HG02938 (cell line): ENCODE measurements around the gene ZNF530.

Source experiments
- ATAC-seq: cut with Tn5 transposase; IDR thresholded peaks from one replicate; pipeline ENCODE4 v1.9.1; 2021; ENCODE audit warnings: mild to moderate bottlenecking, moderate library complexity; ENCODE audit not compliant: unreplicated experiment

The ZNF530 gene

DNA sequence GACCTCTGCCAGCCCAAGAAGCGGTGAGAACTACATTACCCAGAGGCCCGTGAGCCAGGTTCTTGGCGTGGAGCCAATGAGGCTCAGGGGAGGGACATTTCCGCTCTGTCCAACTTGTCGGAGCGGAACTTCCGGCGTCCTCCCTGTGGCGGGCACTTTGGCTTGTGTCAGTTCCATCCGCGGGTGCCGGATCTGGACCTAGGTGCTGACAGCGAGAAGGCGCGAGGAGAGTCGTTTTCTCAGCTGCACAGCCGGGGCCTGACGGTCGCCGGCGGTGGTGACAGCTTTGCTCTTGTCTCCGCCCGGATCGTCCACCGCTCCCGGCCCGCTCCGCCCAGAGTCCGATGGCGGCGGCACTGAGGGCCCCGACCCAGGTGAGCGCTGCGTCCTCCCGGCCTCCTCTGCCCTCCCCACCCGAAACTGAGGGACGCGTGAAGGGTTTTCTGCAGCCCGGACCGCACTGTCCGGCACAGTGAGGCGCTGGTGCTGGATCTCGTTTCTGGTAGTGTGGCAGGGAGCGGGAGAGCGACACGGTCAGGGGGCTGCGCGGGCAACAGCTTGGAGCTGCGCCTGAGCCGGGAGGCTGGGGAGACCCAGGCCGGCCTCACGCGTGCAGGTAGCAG is at the start of gene ZNF530:
ZNF530 (plus strand) TSS at position 125 of the 623 bp plus-strand sequence. CDS start 4,461 bp downstream, outside the sequence.
- peak; percentile 94 for ATAC-seq

DNA sequence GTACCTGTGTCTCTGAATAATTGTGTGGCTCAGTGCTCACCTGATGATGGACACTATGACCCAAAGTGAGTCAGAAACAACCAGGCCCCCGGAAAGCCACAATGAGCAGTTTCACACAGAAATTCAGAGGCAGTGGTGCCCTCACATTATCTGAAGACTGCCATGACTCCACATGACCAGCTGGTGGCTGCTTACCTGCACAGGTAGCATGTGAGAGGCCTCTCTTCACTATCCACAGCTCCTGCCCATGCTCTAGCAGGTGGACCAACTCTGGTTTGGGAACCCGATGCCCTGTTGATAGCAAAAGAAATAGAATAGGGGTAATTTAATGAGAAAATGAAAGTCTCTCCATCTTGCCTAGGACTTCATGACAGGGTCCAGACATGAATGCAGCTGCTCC is 47.3 kb upstream of the ZNF530 start:
- ATAC-seq: no peak

DNA sequence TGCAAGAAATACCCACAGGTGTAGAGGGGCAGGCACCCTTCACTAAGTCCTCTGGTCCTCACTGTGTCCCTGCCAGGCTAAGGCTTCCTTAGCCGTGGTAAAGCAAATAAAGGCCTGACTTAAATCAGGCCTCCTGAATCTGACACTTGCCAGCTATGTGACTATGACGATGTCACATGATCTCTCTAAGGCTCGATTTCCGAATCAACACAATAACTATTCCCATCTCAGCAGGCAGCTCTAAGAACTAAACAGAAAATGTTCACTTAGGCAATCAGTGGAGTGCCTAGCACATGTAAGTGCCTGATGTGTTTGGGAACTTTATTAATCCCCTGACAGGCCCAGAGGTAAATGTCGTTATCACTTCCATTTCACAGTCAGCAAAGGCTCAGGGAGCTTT is 42.0 kb upstream of the ZNF530 start:
- ATAC-seq: no peak

DNA sequence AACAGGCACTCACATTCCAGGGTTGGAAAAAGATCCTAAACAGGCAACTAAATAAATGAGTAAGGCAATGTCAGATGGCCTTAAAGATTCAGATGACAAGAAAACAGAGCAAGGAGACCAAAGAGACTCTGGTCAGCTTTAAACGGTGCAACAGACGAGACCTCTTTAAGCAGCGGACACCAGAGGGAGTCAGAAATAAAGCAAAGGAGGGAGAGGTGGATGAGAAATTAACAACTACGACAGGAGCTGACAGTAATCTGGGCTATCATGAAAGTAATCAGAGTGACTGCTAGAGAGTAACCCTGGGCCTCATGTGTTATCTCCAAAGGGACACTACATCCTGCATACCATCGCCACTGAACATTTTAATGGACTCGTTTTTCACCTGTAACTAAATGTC is 41.2 kb upstream of the ZNF530 start:
- no peak for ATAC-seq

DNA sequence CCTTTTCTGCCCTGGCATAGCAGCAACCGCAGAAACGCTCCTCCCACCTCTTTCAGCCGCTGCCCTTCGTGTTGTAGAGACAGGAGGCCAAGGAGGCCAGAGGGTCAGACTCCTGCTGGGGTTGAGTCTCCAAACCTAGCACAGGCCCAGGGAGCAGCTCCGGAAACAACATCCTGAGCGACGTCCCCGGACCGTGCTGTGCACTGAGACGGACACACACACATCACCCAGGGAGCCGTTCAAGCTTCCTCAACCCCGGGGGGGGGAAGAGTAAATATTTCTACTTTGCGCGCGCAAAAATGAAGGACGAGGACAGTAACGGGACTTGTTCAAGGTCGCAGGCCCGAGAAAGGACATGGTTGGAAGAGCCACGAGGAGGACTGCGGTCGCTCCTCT is 40.7 kb upstream of the ZNF530 start:
- ATAC-seq: no peak

DNA sequence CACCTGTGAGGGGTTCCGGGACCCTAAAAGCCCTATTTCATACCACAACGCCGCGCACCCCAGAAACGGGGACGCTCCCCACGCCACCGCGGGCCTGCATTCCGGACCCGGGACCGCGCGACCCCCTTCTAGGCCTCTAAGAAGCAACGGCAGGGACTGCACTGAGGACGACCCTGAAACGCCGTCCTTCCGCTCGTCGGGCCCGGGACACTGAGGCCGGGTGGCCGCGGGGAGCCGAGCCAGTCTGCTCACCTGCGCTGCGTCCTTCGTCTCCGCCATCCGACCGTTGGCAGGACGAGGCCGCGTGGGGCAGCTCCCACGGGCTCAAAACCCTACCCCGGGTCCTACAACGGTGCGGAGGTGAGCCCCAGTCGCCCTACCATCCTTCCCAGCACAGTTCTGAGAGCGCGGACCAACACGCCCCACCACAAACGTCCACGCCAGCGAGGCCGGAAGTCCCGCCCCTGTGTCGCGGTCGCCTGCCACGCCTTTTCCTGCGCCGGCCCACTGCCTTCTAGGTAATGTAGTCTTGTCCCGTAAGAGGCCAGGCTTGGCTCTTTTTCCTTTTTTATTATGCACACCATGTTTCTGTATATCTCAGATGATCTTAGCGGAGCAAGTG is 40.2 kb upstream of the ZNF530 start, which contains the start of gene ZNF550:
ZNF550 (minus strand) TSS at position 460 of the 622 bp plus-strand sequence; CDS start at position 279, 181 bp downstream.
- peak; percentile 93 for ATAC-seq

DNA sequence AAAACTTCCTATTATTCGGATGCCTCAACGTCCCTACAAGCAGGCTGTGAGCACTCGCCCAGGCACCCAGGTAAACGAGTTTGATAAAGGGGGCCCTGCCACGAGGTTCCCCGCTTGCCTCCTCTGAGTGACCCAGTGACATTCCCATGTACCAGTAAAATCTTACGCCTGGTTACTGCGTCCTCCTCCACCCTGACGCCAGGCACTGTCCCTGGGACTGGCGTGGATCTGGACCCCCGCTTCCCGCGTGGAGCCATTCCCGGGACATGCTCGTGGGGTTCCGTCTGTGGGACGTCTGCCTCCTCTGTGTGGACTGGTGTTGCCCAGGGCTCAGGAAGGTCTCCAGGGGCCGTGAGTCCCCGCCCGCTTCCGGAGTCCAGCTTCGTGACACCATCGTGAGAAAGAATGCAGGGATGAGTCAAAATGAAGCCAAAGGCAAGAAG is 39.6 kb upstream of the ZNF530 start:
- no peak for ATAC-seq

DNA sequence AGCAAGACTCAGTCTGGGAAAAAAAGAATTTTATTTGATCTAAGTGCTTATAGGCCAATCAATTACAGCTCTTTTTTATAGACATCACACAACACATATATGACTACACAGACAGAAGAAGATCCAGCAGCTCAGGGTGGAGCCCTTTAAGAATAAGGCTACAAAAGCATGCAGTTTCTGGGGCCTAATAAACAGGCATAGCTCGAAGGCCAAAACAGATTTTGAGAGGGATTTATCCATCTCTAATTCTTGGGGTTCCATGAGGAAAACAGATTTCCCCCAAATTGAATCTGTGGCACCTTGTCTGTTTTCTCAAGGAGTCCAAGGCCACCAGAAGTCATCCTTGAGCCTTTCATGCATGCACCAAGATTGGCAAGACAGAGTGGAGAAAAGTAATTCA is 36.1 kb upstream of the ZNF530 start:
- ATAC-seq: no peak

DNA sequence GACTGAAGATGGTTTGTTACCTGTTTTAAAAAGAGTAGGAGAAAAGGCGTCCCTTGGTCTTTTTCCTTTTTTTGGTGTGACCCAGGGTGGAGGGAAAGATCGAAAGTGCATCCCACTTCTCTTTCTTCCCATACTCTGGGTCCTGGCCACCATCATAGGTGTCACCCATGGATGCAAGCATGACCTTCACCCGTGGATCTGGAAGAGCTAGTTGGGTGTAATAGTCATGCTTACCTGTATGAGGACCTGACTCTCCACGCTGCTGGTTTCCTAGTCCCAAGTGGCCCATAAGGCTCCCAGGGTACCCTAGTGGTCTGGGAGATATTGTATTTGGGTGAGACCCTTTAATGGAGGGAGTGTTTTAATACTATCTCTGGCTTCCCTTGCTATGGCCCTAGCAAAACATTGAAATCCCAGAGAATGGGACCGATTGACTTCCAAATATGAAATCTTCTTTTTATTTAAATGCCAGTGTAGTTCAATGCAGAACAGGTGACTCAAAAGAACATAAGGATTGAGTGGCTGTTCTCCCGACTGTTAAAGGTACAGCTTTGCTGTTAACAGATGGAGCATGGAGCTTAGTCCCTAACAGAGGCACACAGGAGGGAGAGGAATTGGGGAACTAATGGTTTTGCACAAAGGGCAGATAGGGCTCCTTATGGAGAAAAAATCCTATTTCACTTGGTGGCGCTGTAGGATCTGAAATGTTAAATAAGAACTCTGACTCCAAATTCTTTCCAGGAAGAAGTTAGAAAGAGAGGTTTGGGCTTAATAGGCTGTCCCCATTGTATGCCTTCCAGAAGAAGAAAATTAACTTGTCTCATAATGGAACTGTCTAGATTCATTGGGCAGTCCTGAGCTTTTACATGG is 33.1 kb upstream of the ZNF530 start:
- no peak for ATAC-seq

DNA sequence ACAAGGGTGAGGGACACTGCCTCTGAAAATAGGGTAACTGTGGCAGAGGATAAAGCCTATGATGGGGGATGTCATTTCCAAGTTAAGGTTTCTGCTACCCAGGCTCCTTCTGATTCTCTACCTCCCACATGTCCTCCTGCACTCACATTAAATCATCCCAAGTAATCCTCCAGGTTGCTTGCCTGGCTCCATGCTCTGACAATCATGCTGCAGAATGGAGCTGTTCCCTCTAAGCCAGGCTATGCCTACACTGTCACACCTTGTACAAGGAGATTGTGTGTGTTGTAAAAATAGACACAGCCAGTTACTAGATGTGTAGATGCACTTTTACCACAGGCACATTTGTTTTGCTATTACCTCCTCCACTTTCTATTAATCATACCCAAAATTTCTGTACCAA is 29.0 kb upstream of the ZNF530 start:
- no peak for ATAC-seq

DNA sequence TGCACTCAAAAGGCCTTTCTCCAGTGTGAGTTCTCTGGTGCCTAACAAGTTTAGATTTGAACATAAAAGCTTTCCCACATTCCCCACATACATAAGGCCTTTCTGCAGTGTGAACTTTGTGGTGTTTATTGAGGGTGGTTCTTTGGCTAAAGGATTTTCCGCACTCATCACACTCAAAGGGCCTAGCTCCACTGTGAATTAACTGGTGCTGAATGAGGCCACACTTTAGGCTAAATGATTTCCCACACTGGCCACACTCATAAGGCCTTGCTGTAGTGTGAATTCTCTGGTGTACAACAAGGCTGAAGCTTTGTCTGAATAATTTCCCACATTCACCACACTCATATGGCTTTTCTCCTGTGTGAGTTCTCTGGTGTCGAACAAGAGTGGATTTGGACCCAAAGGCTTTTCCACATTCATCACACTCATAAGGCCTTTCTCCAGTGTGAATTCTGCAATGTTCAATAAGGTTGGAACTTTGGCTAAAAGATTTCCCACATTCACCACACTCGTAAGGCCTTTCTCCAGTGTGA is 27.2 kb upstream of the ZNF530 start:
- ATAC-seq: no peak

DNA sequence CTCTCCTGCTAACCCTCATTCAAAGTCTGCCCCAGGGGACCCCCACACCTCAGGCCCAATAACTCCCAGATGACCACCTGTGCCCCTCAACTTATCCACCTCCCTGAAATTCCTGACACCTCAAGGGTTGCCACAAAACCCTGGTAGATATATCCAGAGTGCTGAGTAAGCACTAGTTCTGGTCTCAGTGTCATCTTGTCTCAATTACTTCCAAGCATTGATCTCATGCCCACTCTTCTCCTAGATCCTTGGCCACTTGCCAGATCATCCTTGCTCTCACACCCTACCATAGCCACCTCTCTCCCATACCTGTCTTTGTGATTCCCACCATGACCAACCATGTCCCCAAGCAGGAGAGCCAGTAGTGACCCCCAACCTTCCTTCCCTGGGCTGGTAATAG is 23.0 kb upstream of the ZNF530 start:
- ATAC-seq: no peak

DNA sequence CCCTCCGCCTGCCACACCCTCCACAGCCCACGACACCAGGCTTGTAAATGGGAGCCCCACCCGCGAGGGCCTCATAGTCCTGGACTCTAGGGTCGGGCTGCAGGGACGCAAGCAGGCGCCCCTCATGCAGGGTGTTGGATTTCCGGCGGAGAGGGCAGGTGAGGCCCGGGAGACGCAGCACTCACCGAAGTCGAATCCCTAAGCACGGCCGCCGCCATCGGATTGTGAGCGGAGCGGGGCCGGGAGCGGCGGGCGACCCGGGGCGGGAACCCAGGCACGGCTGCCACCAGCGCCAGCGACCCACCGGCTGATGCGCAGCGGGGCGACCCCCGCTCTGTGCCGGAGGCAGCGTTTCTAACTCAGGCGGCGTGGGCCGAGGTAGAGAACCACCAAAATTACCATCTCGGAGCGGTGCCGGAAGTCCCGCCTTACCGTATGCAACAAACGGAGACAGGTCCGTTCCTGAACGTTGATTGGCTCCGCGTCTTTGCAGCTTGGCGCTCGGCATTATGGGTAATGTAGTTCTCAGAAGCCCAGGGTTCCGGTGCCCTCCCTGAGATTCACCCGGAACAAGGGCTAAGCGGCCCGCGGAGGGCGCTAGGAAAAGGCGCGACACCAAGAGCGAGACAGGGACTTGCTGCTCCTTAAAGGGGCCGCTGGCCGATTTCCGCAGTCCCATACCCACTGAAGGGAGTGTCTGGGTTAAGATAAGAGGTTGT is 21.0 kb upstream of the ZNF530 start, which contains the start of gene ZNF416:
ZNF416 (minus strand) TSS at position 425 of the 719 bp plus-strand sequence; CDS start at position 218, 207 bp downstream.
- peak; percentile 89 for ATAC-seq

DNA sequence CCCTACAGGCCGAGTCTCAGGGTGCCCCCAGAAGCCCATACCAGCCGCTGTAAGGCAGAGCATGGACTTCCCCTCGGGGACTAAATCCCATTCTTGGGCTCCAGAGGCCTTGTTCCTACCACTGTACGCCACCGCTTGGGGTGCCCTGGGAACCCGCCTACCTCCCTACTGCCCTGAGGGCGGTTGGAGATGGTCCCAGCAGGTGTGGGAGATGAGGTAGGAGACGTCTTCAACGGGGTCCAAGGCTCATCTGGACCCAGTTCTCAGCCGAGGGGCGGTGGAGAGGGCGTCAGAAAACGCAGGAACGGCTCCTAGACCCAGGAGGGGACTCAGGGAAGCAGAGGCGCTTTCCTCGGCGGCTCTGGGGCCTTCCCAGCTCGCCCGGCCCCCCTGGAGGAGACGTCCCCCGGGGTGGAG is 16.6 kb upstream of the ZNF530 start:
- no peak for ATAC-seq

DNA sequence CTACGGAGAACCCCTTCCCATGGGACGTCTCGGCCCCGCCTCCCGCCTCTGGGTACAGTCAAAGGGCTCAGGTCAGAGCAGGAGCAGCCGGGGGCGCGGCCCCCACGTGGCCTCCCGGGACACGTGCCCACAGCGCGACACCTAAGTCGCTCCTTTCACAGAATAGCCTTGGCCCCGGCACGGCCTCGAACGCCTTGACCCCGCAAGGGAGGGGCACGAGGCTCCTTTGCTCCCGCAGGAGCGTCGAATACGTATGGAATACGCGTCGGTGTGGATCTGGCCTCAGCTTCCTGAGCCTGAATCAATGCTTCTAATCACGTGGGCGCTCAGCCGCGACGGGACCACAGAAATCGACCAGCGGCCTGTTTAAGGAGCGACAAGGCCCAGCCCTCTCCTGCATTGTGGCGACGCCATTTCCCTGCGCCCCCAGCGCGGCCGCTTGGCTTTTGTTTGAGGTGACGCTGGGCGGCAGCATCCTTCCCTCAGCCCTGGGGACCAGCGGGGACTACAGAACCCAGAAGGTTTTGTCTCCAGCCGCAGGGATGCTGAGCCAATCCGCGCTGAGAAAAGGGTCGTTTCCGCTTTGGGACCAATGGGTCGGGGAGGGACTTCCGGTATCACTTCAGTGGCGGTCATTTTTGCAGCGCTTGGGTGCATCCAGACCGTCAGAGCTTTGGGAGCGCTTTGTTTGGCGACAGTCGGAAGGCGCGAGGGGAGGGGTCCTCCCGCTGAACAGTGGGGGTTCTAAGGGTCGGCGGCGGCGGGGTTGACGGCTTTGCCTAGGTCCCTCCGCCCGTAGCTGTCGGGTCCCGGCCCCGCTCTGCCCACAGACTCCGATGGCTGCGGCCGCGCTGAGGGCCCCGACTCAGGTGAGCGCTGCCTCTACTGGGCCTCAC is 15.9 kb upstream of the ZNF530 start, which contains the start of gene ZIK1:
ZIK1 (plus strand) TSS at position 625 of the 896 bp plus-strand sequence; CDS start at position 837, 212 bp downstream.
- peak; percentile 72 for ATAC-seq

DNA sequence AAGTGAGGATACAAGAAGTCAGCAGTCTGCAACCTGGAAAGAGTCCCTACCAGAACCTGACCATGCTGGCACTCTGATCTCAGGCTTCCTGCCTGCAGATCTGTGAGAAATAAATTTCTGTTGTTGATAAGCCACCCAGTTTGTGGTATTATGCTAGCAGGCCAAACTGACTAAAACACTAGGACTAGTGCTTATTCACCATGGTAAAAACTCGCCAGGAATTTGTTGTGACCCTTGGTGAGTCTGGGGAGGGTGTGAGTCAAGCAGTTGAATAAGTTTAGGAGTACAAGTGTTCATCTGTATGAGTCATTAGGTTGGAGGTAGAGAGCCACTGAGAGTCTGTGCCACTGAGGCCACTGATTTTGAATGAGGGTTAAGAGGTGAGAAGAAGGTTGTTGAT is 12.2 kb upstream of the ZNF530 start:
- ATAC-seq: no peak

DNA sequence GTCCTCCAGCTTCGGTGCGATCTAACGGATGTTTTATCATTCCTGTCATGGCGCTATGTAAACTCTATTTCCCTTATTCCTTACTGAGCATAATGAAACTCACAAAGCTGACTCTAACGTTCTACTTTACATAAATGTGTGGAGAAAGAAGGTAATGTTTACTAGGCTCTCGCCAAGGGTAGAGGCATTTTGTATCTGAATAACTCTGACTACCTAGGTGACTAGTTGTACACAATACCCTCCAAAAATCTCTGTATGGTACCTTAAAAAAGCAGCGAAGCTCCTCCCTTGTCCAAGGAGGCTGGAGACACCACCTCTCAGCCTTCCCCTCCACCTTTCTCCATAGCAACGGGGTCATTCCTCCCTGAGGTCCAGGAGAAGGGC is 316 bp upstream of the ZNF530 start:
- ATAC-seq: no peak

DNA sequence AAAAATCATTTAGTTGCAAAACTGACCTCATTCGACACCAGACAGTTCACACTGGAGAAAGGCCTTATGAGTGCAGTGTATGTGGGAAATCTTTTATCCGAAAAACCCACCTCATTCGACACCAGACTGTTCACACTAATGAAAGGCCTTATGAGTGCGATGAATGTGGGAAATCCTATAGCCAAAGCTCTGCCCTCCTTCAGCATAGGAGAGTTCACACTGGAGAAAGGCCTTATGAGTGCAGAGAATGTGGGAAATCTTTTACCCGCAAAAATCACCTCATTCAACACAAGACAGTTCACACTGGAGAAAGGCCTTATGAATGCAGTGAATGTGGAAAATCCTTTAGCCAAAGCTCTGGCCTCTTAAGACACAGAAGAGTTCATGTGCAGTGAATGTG is 7.2 kb downstream of the ZNF530 start:
- no peak for ATAC-seq

DNA sequence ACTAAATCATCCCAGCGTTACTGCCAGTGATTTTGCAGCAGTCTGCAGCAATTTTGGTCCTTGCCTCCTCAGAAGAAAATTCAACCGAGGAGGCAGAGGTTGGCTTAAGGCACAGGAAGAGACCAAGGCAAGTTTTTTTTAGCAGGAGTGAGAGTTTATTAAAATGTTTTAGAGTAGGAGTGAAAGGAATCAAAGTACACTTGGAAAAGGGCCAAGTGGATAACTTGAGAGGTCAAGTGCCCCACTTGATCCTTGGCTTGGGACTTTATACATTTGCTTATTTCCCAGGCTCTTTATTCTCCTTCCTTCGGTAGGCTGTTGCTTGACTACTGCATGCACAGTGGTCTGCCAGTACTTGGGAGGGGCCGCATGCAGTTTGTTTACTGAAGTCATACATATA is 11.4 kb downstream of the ZNF530 start:
- ATAC-seq: no peak
